CD4-positive, alpha-beta T cell (primary cell): Measurements from ENCODE around the gene IL12A. TPM values are rescaled to one million over a fixed set of nuclear protein-coding genes. Genes with fewer than 3 reads are reported as not detected.

ENCODE experiments used
- ATAC-seq: fragments of 200-7000 bp; cut with Tn5 transposase; one replicate; pipeline ENCODE4 v1.10.0; 2022; ENCODE audit warnings: mild to moderate bottlenecking; ENCODE audit not compliant: poor library complexity
- CTCF ChIA-PET: fragments of 350-600 bp; sonication (Branson Sonifier 250); formaldehyde crosslinking; loops from one replicate; lab custom pipeline; 2021; ENCODE audit warnings: antibody characterized with exemption, inconsistent platforms; lab: Charles Lee
- POLR2A ChIA-PET: fragments of 350-600 bp; sonication (Branson Sonifier 250); formaldehyde crosslinking; loops from one replicate; lab custom pipeline; 2021; ENCODE audit warnings: antibody characterized with exemption, inconsistent platforms; lab: Charles Lee
- DNase-seq, 14 experiments: peaks; one replicate each; pipeline ENCODE4 v3.0.0-alpha.2; 2013 to 2020; ENCODE audit warnings: mixed read lengths in 2 of 14
- H3K27ac ChIP-seq, 2 donors: one replicate each; pipeline versions ENCODE4 v1.5.1 to v1.7.0; 2013; ENCODE audit warnings: low read length in 2 of 2, low read depth in 1 of 2, mild to moderate bottlenecking in 1 of 2
- H3K27me3 ChIP-seq, 2 experiments: 1 replicate in 1 of 2; 2 replicates in 1 of 2; pipeline versions ENCODE4 v1.6.1 to v1.7.0; 2013; ENCODE audit warnings: low read length in 2 of 2, control low read depth in 1 of 2, mild to moderate bottlenecking in 1 of 2, moderate library complexity in 1 of 2; ENCODE audit not compliant: insufficient read depth in 2 of 2, control insufficient read depth in 1 of 2
- H3K36me3 ChIP-seq: one replicate; pipeline ENCODE4 v1.6.1; 2013; ENCODE audit warnings: low read length, control low read depth; ENCODE audit not compliant: insufficient read depth
- H3K4me1 ChIP-seq: one replicate; pipeline ENCODE4 v1.6.1; 2013; ENCODE audit warnings: low read length, control low read depth; ENCODE audit not compliant: insufficient read depth
- H3K4me3 ChIP-seq: one replicate; pipeline ENCODE4 v1.5.1; 2013; ENCODE audit warnings: mild to moderate bottlenecking, low read length, moderate library complexity
- H3K9me3 ChIP-seq, 2 experiments: 1 replicate in 1 of 2; 2 replicates in 1 of 2; pipeline versions ENCODE4 v1.6.1 to v1.7.0; 2013; ENCODE audit warnings: low read length in 2 of 2, mild to moderate bottlenecking in 2 of 2, control low read depth in 1 of 2, moderate library complexity in 1 of 2; ENCODE audit not compliant: control insufficient read depth in 1 of 2, insufficient read depth in 1 of 2
- H3K27ac Mint-ChIP-seq: one replicate; pipeline ENCODE4 v1.8.0; 2020; ENCODE audit warnings: mixed read lengths
- H3K27me3 Mint-ChIP-seq: one replicate; pipeline ENCODE4 v1.8.0; 2021; ENCODE audit warnings: mixed read lengths
- H3K36me3 Mint-ChIP-seq: one replicate; pipeline ENCODE4 v1.8.0; 2021; ENCODE audit warnings: low read depth, mixed read lengths
- H3K4me1 Mint-ChIP-seq: one replicate; pipeline ENCODE4 v1.8.0; 2021; ENCODE audit warnings: low read depth, mixed read lengths
- H3K4me3 Mint-ChIP-seq: one replicate; pipeline ENCODE4 v1.8.0; 2020; ENCODE audit warnings: mild to moderate bottlenecking, mixed read lengths
- H3K9me3 Mint-ChIP-seq: one replicate; pipeline ENCODE4 v1.8.0; 2020; ENCODE audit warnings: mixed read lengths
- CTCF ChIP-seq: fragments of 200-600 bp; IDR thresholded peaks from one replicate; pipeline ENCODE4 v1.8.0; 2022; ENCODE audit warnings: antibody characterized with exemption, mild to moderate bottlenecking
- intact Hi-C, 2 experiments: fragments of 100-400 bp; cut with DNase I in 1 of 2; cut with micrococcal nuclease in 1 of 2; formaldehyde crosslinking; loops; one replicate each; pipeline versions ENCODE4 v1.15.1 to v1.9.0; 2023 to 2025; cut with DNase I, micrococcal nuclease
- total RNA-seq, 174 experiments: library from RNA in 2 of 174; stranded (reverse) in 2 of 174; gene quantifications; one replicate each; pipeline ENCODE4 v1.2.3 and lab custom pipeline; 2021 to 2026

The IL12A gene
- total RNA-seq, 2 experiments from 2014 or later: 0.93 to 1.0 TPM

GRCh38 chr3:160001148-160001760, 12.6 kb downstream of the IL12A start:
- intact Hi-C loops: loop anchor here in 1 of 2 experiments (10.0 kb wide), 1 partner anchor 1156 kb away; no protein-coding TSS in a partner anchor

GRCh38 chr3:160001850-160002623, 13.4 kb downstream of the IL12A start:
- Histone ChIP-seq H3K4me1 (no peaks in the 10 kb centered on the region), H3K9me3 (no peaks in the 10 kb centered on the region), H3K36me3 (no peaks in the 10 kb centered on the region), H3K27ac (no peak overlapping the region), H3K27me3 (no peaks in the 10 kb centered on the region), H3K4me3 (no peak overlapping the region)
- DNase-seq (no peak), ATAC-seq (no peak)
- TF ChIP-seq CTCF: no peak
- intact Hi-C loops: loop anchor here in 1 of 2 experiments (10.0 kb wide), 1 partner anchor 1157 kb away; no protein-coding TSS in a partner anchor
- Mint-ChIP-seq H3K4me1 (no peaks in the 10 kb centered on the region), H3K36me3 (no peaks in the 10 kb centered on the region), H3K27me3 (no peaks in the 10 kb centered on the region), H3K9me3 (no peaks in the 10 kb centered on the region), H3K4me3 (no peak overlapping the region), H3K27ac (no peak overlapping the region)
- ChIA-PET CTCF (interaction anchor here (1.3 kb wide), 1 partner anchor 13 kb away, joined by 3 read pairs; the partner anchor contains the start of gene IL12A), POLR2A (no interaction called here)

More at GRCh38 chr3:160001148-160001760, 12.6 kb downstream of the IL12A start:
- H3K9me3 ChIP-seq: no peaks in the 10 kb centered on the region
- H3K4me1 Mint-ChIP-seq: no peaks in the 10 kb centered on the region
- no peaks in the 10 kb centered on the region for H3K4me1 ChIP-seq
- no peaks in the 10 kb centered on the region for H3K27me3 Mint-ChIP-seq
- no peak overlapping the region for H3K4me3 Mint-ChIP-seq
- DNase-seq (no peak), ATAC-seq (no peak)
- no peaks in the 10 kb centered on the region for H3K27me3 ChIP-seq
- CTCF ChIA-PET: no interaction called here
- no peak for TF ChIP-seq CTCF
- H3K27ac Mint-ChIP-seq: no peak overlapping the region
- no peak overlapping the region for H3K4me3 ChIP-seq
- POLR2A ChIA-PET: no interaction called here
- H3K36me3 ChIP-seq: no peaks in the 10 kb centered on the region
- no peaks in the 10 kb centered on the region for H3K36me3 Mint-ChIP-seq
- no peaks in the 10 kb centered on the region for H3K9me3 Mint-ChIP-seq
- H3K27ac ChIP-seq: no peak overlapping the region

GRCh38 chr3:160003520-160004128, 15.0 kb downstream of the IL12A start:
- Histone ChIP-seq H3K4me1 (no peaks in the 10 kb centered on the region), H3K27ac (no peak overlapping the region), H3K36me3 (no peaks in the 10 kb centered on the region), H3K4me3 (no peak overlapping the region), H3K27me3 (no peaks in the 10 kb centered on the region), H3K9me3 (no peaks in the 10 kb centered on the region)
- CTCF ChIA-PET: interaction anchor here (1.3 kb wide), 1 partner anchor 15 kb away, joined by 3 read pairs; the partner anchor contains the start of gene IL12A
- intact Hi-C loops: loop anchor here in 1 of 2 experiments (10.0 kb wide), 1 partner anchor 1159 kb away; no protein-coding TSS in a partner anchor
- H3K4me3 Mint-ChIP-seq: no peak overlapping the region
- H3K27me3 Mint-ChIP-seq: no peaks in the 10 kb centered on the region
- POLR2A ChIA-PET: no interaction called here
- H3K9me3 Mint-ChIP-seq: no peaks in the 10 kb centered on the region
- H3K4me1 Mint-ChIP-seq: no peaks in the 10 kb centered on the region
- H3K36me3 Mint-ChIP-seq: no peaks in the 10 kb centered on the region
- DNase-seq: peak in 6 of 14 experiments; percentile 7 to 55 (median 26)
- no peak for TF ChIP-seq CTCF
- no peak for ATAC-seq
- H3K27ac Mint-ChIP-seq: no peak overlapping the region
